H1 (cell line): ENCODE results near the gene ABCB7. TPM values are rescaled to one million over a fixed set of nuclear protein-coding genes. Genes with fewer than 3 reads are reported as not detected.
"Not testable (repeated sequence)": the region's sequence is repeated elsewhere in the genome, so short reads cannot be mapped to it uniquely, and the experiment has no call there.

Experiments
- CTCF ChIA-PET: fragments of 300-600 bp; sonication (Branson Sonifier 250); formaldehyde crosslinking; loops from one replicate; lab custom pipeline; 2021; ENCODE audit not compliant: partially characterized antibody; lab: Charles Lee
- POLR2A ChIA-PET: fragments of 300-600 bp; sonication (Branson Sonifier 250); formaldehyde crosslinking; loops from one replicate; lab custom pipeline; 2021; ENCODE audit warnings: inconsistent platforms; ENCODE audit not compliant: partially characterized antibody; lab: Charles Lee
- DNase-seq, 2 experiments: peaks; one replicate each; pipeline versions ENCODE4 v3.0.0 to v3.0.0-alpha.2; 2010 to 2022; ENCODE audit warnings: low spot score in 2 of 2, low read depth in 1 of 2, mixed read lengths in 1 of 2
- FAIRE-seq: peaks from 2 replicates; lab custom pipeline; 2011; peaks lifted over from hg19 to GRCh38; lab: Jason Lieb, UNC
- H2AFZ ChIP-seq: 2 replicates; pipeline ENCODE4 v1.8.1; 2012; ENCODE audit warnings: low read length, inconsistent platforms
- H2AK5ac ChIP-seq: 2 replicates; pipeline ENCODE4 v1.6.1; 2013; ENCODE audit warnings: low read depth, low read length
- H2BK120ac ChIP-seq: replicated peaks from 2 replicates; pipeline ENCODE3; 2013; ENCODE audit warnings: low read depth, low read length, inconsistent platforms
- H2BK12ac ChIP-seq: 2 replicates; pipeline ENCODE4 v1.6.1; 2013; ENCODE audit warnings: low read depth, low read length
- H2BK15ac ChIP-seq: 2 replicates; pipeline ENCODE4 v1.6.1; 2013; ENCODE audit warnings: low read length
- H2BK20ac ChIP-seq: 2 replicates; pipeline ENCODE4 v1.6.1; 2013; ENCODE audit warnings: low read length
- H2BK5ac ChIP-seq: 2 replicates; pipeline ENCODE4 v1.6.1; 2013; ENCODE audit warnings: low read depth, low read length
- H3K14ac ChIP-seq: 2 replicates; pipeline ENCODE4 v1.6.1; 2013; ENCODE audit warnings: inconsistent platforms; ENCODE audit not compliant: insufficient read length
- H3K18ac ChIP-seq: 2 replicates; pipeline ENCODE4 v1.6.1; 2013; ENCODE audit warnings: low read length; ENCODE audit errors: extremely low read depth
- H3K23ac ChIP-seq: 2 replicates; pipeline ENCODE4 v1.6.1; 2013; ENCODE audit warnings: inconsistent platforms; ENCODE audit not compliant: insufficient read length
- H3K23me2 ChIP-seq: 2 replicates; pipeline ENCODE4 v1.6.1; 2013; ENCODE audit warnings: low read depth, low read length
- H3K27ac ChIP-seq: 2 replicates; pipeline ENCODE4 v1.6.1; 2011; ENCODE audit warnings: low read depth, low read length, inconsistent platforms
- H3K27me3 ChIP-seq, 4 experiments: replicated peaks in 1 of 4; 1 replicate in 1 of 4; 2 replicates in 3 of 4; pipeline versions ENCODE4 v1.6.1 to v1.8.1; 2011 to 2013; ENCODE audit warnings: low read length in 3 of 4, mild to moderate bottlenecking in 3 of 4, inconsistent platforms in 2 of 4, mixed read lengths in 2 of 4, moderate library complexity in 1 of 4; ENCODE audit not compliant: control insufficient read depth in 3 of 4, insufficient read depth in 3 of 4; ENCODE audit errors: extremely low read depth in 1 of 4
- H3K36me3 ChIP-seq, 4 experiments: 2 replicates each; pipeline versions ENCODE4 v1.6.1 to v1.8.1; 2011 to 2013; ENCODE audit warnings: mild to moderate bottlenecking in 4 of 4, low read length in 3 of 4, moderate library complexity in 2 of 4, control low read depth in 1 of 4, inconsistent platforms in 1 of 4; ENCODE audit not compliant: insufficient read depth in 4 of 4, control insufficient read depth in 2 of 4
- H3K4ac ChIP-seq: replicated peaks from 2 replicates; pipeline ENCODE3; 2013; ENCODE audit warnings: low read length, low read depth, mixed read lengths, inconsistent platforms; ENCODE audit not compliant: insufficient read length
- H3K4me1 ChIP-seq, 4 experiments: replicated peaks in 1 of 4; 1 replicate in 1 of 4; 2 replicates in 3 of 4; pipeline versions ENCODE4 v1.6.1 to v1.8.1; 2011 to 2013; ENCODE audit warnings: low read length in 3 of 4, inconsistent platforms in 2 of 4, mixed read lengths in 1 of 4; ENCODE audit not compliant: insufficient read depth in 4 of 4, control insufficient read depth in 3 of 4
- H3K4me2 ChIP-seq, 2 experiments: 2 replicates each; pipeline versions ENCODE4 v1.6.1 to v1.8.1; 2011 to 2013; ENCODE audit warnings: low read depth in 2 of 2, low read length in 2 of 2, control low read depth in 1 of 2, inconsistent platforms in 1 of 2, mild to moderate bottlenecking in 1 of 2; ENCODE audit not compliant: insufficient read depth in 1 of 2
- H3K4me3 ChIP-seq, 4 experiments: fragments of 200-600, 300-600 bp in 1 of 4; sonication (generic), shearing (Covaris generic), sonication (Bioruptor Twin) in 1 of 4; 2 replicates each; pipeline versions ENCODE4 v1.5.1 to v1.8.1; 2011 to 2016; ENCODE audit warnings: low read length in 4 of 4, low read depth in 3 of 4, control low read depth in 2 of 4, inconsistent platforms in 2 of 4, mild to moderate bottlenecking in 2 of 4, mixed read lengths in 1 of 4, moderate library complexity in 1 of 4; ENCODE audit not compliant: insufficient read depth in 2 of 4; ENCODE audit errors: extremely low read depth in 1 of 4
- H3K56ac ChIP-seq: replicated peaks from 2 replicates; pipeline ENCODE3; 2013; ENCODE audit warnings: low read depth, mild to moderate bottlenecking, mixed read lengths, low read length, inconsistent platforms; ENCODE audit not compliant: insufficient read length
- H3K79me1 ChIP-seq: 2 replicates; pipeline ENCODE4 v1.6.1; 2013; ENCODE audit warnings: low read depth, low read length, control low read depth
- H3K79me2 ChIP-seq, 2 experiments: 2 replicates each; pipeline versions ENCODE4 v1.6.1 to v1.8.1; 2012 to 2013; ENCODE audit warnings: low read length in 2 of 2, mild to moderate bottlenecking in 2 of 2, inconsistent platforms in 1 of 2; ENCODE audit not compliant: insufficient read depth in 2 of 2, control insufficient read depth in 1 of 2
- H3K9ac ChIP-seq, 4 experiments: replicated peaks in 1 of 4; 1 replicate in 1 of 4; 2 replicates in 3 of 4; pipeline versions ENCODE4 v1.6.1 to v1.8.1; 2011 to 2013; ENCODE audit warnings: low read depth in 3 of 4, low read length in 3 of 4, control low read depth in 2 of 4, mild to moderate bottlenecking in 2 of 4, moderate library complexity in 2 of 4, inconsistent platforms in 1 of 4; ENCODE audit errors: extremely low read depth in 1 of 4
- H3K9me3 ChIP-seq, 2 experiments: 2 replicates each; pipeline versions ENCODE4 v1.6.1 to v1.8.1; 2012 to 2013; ENCODE audit warnings: mild to moderate bottlenecking in 2 of 2, moderate library complexity in 2 of 2, control low read depth in 1 of 2, inconsistent platforms in 1 of 2, low read depth in 1 of 2, low read length in 1 of 2, mixed read lengths in 1 of 2; ENCODE audit not compliant: insufficient read depth in 2 of 2
- H4K20me1 ChIP-seq, 2 experiments: replicated peaks in 1 of 2; 2 replicates each; pipeline versions ENCODE3 to v1.8.1; 2011 to 2013; ENCODE audit warnings: inconsistent platforms in 2 of 2, low read length in 2 of 2, mild to moderate bottlenecking in 1 of 2; ENCODE audit not compliant: insufficient read depth in 2 of 2, control insufficient read depth in 1 of 2
- H4K5ac ChIP-seq: 2 replicates; pipeline ENCODE4 v1.6.1; 2013; ENCODE audit warnings: low read length, low read depth, mixed read lengths, inconsistent platforms; ENCODE audit not compliant: insufficient read length
- H4K8ac ChIP-seq: 2 replicates; pipeline ENCODE4 v1.8.0; 2013; ENCODE audit warnings: mild to moderate bottlenecking, moderate library complexity, low read length, inconsistent platforms; ENCODE audit not compliant: insufficient read depth; ENCODE audit errors: extremely low read depth
- H4K91ac ChIP-seq: replicated peaks from 2 replicates; pipeline ENCODE3; 2013; ENCODE audit warnings: low read length, mixed read lengths, inconsistent platforms; ENCODE audit not compliant: insufficient read length
- WGBS, 2 experiments: shearing (Covaris generic) in 1 of 2; methylation state at CpG; one replicate each; pipeline versions ENCODE4 v1.1.6 to v1.1.7; 2013 to 2015; ENCODE audit warnings: low lambda C conversion rate in 2 of 2, mixed read lengths in 2 of 2, inconsistent platforms in 1 of 2, low coverage in 1 of 2, missing lambda C conversion rate in 1 of 2; ENCODE audit not compliant: insufficient replicate concordance in 2 of 2, insufficient coverage in 1 of 2, insufficient read length in 1 of 2; ENCODE audit errors: extremely low coverage in 1 of 2, missing lambda C conversion rate in 1 of 2; 5-methylcytosine and 5-hydroxymethylcytosine counted together
- polyA plus RNA-seq, 7 experiments: library from polyadenylated mRNA; depleted of rRNA in 3 of 7; stranded (reverse) in 5 of 7; unstranded in 2 of 7; fragments of >200 nt in 5 of 7; fragments of 200-250 nt in 2 of 7; gene quantifications; 1 replicate in 5 of 7; 2 replicates in 1 of 7; 4 replicates in 1 of 7; pipeline versions ENCODE4 v1.2.1 to v1.2.3, GENCODE V29; 2011 to 2013; ENCODE audit warnings: missing spikeins in 2 of 7, mixed read lengths in 2 of 7
- total RNA-seq: library from RNA; stranded (reverse); fragmentation: NEBNext Ultra II Directional; extraction: Animal tissue kit (Norgen Biotek cat#: 25700); gene quantifications from 2 replicates; pipeline ENCODE4 v1.2.1, GENCODE V29; 2021

ABCB7 gene
- total and polyA plus RNA-seq, 2 of the 8 experiments (the other 6 are each of a cell fraction or from before 2014, with no cell fraction given) = 24.3 to 43.3 TPM

GRCh38 chrX:75044142-75044541 is 111.9 kb downstream of the ABCB7 start:
- H2BK5ac ChIP-seq, H3K4ac ChIP-seq, H3K4me3 ChIP-seq, H3K23me2 ChIP-seq, H3K79me2 ChIP-seq, H3K36me3 ChIP-seq, H3K27me3 ChIP-seq, H2BK20ac ChIP-seq, H2AFZ ChIP-seq, H3K4me1 ChIP-seq, H4K91ac ChIP-seq, POLR2A ChIA-PET, DNase-seq, H2BK12ac ChIP-seq, H3K14ac ChIP-seq, H3K27ac ChIP-seq, H4K8ac ChIP-seq, H3K79me1 ChIP-seq, CTCF ChIA-PET, H3K56ac ChIP-seq, H3K18ac ChIP-seq, H2BK120ac ChIP-seq, H2BK15ac ChIP-seq, H3K9ac ChIP-seq, H3K4me2 ChIP-seq, H3K23ac ChIP-seq, H4K20me1 ChIP-seq, H4K5ac ChIP-seq, FAIRE-seq, H2AK5ac ChIP-seq: not testable (repeated sequence)
- H3K9me3 ChIP-seq = peaks cover 6 to 10% of the 10 kb centered on the region in 2 experiments; a peak in 2 of 4 replicates
- WGBS, 2 experiments = 100% methylated on average over 2 of the region's 4 CpGs; no CpG with 5 or more reads in 1 of the 2 experiments
